Panc1 (cell line): ENCODE results near the gene POU3F1. TPM values are rescaled to one million over a fixed set of nuclear protein-coding genes. Genes with fewer than 3 reads are reported as not detected.

Source experiments
- ATAC-seq: fragments of 200-7000 bp; cut with Tn5 transposase; 2 replicates; pipeline ENCODE4 v1.9.1; 2020; ENCODE audit warnings: mild to moderate bottlenecking, moderate library complexity
- BruUV-seq: library from RNA; stranded (reverse); fragments of 400-500 nt; replicated peaks from 2 replicates; lab custom pipeline; 2021; lab: Mats Ljungman, UMichigan
- CTCF ChIA-PET: fragments of 300-600 bp; sonication (Branson Sonifier 250); formaldehyde crosslinking; loops from one replicate; lab custom pipeline; 2022; ENCODE audit warnings: antibody characterized with exemption; lab: Charles Lee
- POLR2A ChIA-PET: fragments of 300-600 bp; sonication (Branson Sonifier 250); formaldehyde crosslinking; loops from one replicate; lab custom pipeline; 2022; ENCODE audit warnings: antibody characterized with exemption; lab: Charles Lee
- DNase-seq: peaks from one replicate; pipeline ENCODE4 v3.0.0-alpha.2; 2010; ENCODE audit warnings: low read depth, low spot score
- H3K27ac ChIP-seq: 2 replicates; pipeline ENCODE4 v1.5.1; 2011; ENCODE audit warnings: mild to moderate bottlenecking, low read length, inconsistent platforms
- H3K27me3 ChIP-seq: fragments of 200-500 bp; sonication (Bioruptor generic); 2 replicates; pipeline ENCODE4 v1.6.0; 2014; ENCODE audit warnings: low read length, inconsistent platforms; ENCODE audit not compliant: control insufficient read depth, insufficient read depth
- H3K36me3 ChIP-seq: fragments of 200-500 bp; sonication (Bioruptor generic); 2 replicates; pipeline ENCODE4 v1.5.1; 2014; ENCODE audit warnings: inconsistent platforms, mild to moderate bottlenecking, low read length, moderate library complexity; ENCODE audit not compliant: control insufficient read depth, insufficient read depth
- H3K4me1 ChIP-seq: 2 replicates; pipeline ENCODE4 v1.5.1; 2011; ENCODE audit warnings: inconsistent platforms, mild to moderate bottlenecking, low read length, moderate library complexity; ENCODE audit not compliant: control insufficient read depth, insufficient read depth
- H3K4me3 ChIP-seq, 2 experiments: 2 replicates each; pipeline ENCODE4 v1.5.1; 2011 to 2012; ENCODE audit warnings: low read depth in 2 of 2, low read length in 2 of 2, mild to moderate bottlenecking in 2 of 2, inconsistent platforms in 1 of 2, moderate library complexity in 1 of 2
- H3K9me3 ChIP-seq: fragments of 200-500 bp; sonication (Bioruptor generic); 2 replicates; pipeline ENCODE4 v1.5.1; 2014; ENCODE audit warnings: low read depth, mild to moderate bottlenecking, inconsistent platforms, low read length, moderate library complexity; ENCODE audit not compliant: control insufficient read depth, insufficient read depth
- POLR2AphosphoS5 ChIP-seq: IDR thresholded peaks from 2 replicates; pipeline ENCODE4 v1.6.1; 2012; ENCODE audit warnings: mild to moderate bottlenecking, low read depth, low read length, moderate library complexity
- SIN3A ChIP-seq: IDR thresholded peaks from 2 replicates; pipeline ENCODE4 v1.6.1; 2012; ENCODE audit warnings: low read depth, mild to moderate bottlenecking, low read length, moderate library complexity, borderline replicate concordance; ENCODE audit not compliant: insufficient read depth
- TCF7L2 ChIP-seq: IDR thresholded peaks from 2 replicates; pipeline ENCODE4 v1.6.1; 2011; ENCODE audit warnings: mild to moderate bottlenecking, low read depth, low read length, inconsistent platforms
- in situ Hi-C: cut with HindIII; loops from 2 replicates; pipeline ENCODE4 v1.10.0; 2016; ENCODE audit warnings: low sequenced_read_pairs, low pct_unique_long_range_greater_than_20kb
- intact Hi-C: fragments of 100-400 bp; cut with micrococcal nuclease; formaldehyde crosslinking; loops from one replicate; pipeline ENCODE4 v1.10.0; 2022; ENCODE audit not compliant: unreplicated experiment
- total RNA-seq: library from RNA; stranded (reverse); gene quantifications from one replicate; pipeline ENCODE4 v1.2.1, GENCODE V29; 2021; ENCODE audit not compliant: unreplicated experiment
- TF ChIP-seq, protein P1 (sequence below), 2 experiments: IDR thresholded peaks; 2 replicates each; pipeline ENCODE4 v1.6.1; 2011 to 2012; ENCODE audit warnings: low read depth in 2 of 2, control low read depth in 1 of 2, low read length in 1 of 2, mild to moderate bottlenecking in 1 of 2, moderate library complexity in 1 of 2; ENCODE audit not compliant: insufficient read depth in 1 of 2
- TF ChIP-seq, protein P2 (sequence below): fragments of 450-650 bp; IDR thresholded peaks from 2 replicates; pipeline ENCODE4 v1.5.1; 2017; ENCODE audit warnings: mild to moderate bottlenecking

POU3F1 gene
- total RNA-seq, 1 experiment from 2014 or later = 0.08 TPM

DNA sequence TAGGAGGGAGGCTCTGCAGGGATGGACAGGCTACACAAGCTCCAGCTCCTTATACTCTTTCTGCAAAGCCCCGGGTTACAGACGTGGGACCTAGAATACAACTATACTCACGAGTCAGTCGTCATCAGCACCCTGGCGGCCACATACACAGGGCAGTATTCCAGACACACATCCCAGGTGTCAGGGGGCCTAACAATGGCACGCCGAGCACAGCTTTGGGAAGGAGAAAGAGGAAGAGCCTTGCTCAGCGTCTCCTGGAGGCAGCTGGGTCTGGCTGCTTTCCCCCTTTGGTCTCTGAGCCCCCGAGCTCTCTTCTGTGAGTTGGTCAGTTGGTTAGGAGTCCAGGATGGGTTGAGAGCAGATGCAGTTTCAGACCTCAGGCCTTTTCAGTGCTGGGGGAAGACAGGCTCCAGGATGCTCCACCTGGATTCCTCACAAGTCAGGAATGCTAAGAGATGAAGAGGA is 4.5 kb upstream of the POU3F1 start:
- no TSS peak for BruUV-seq
- no peaks in the 10 kb centered on the region for H3K4me1 ChIP-seq
- no peak overlapping the region for H3K27ac ChIP-seq
- no peaks in the 10 kb centered on the region for H3K9me3 ChIP-seq
- DNase-seq (no peak), ATAC-seq (no peak)
- H3K36me3 ChIP-seq = no peaks in the 10 kb centered on the region
- ChIA-PET CTCF (no interaction called here), POLR2A (no interaction called here)
- TF ChIP-seq, protein P1, sequence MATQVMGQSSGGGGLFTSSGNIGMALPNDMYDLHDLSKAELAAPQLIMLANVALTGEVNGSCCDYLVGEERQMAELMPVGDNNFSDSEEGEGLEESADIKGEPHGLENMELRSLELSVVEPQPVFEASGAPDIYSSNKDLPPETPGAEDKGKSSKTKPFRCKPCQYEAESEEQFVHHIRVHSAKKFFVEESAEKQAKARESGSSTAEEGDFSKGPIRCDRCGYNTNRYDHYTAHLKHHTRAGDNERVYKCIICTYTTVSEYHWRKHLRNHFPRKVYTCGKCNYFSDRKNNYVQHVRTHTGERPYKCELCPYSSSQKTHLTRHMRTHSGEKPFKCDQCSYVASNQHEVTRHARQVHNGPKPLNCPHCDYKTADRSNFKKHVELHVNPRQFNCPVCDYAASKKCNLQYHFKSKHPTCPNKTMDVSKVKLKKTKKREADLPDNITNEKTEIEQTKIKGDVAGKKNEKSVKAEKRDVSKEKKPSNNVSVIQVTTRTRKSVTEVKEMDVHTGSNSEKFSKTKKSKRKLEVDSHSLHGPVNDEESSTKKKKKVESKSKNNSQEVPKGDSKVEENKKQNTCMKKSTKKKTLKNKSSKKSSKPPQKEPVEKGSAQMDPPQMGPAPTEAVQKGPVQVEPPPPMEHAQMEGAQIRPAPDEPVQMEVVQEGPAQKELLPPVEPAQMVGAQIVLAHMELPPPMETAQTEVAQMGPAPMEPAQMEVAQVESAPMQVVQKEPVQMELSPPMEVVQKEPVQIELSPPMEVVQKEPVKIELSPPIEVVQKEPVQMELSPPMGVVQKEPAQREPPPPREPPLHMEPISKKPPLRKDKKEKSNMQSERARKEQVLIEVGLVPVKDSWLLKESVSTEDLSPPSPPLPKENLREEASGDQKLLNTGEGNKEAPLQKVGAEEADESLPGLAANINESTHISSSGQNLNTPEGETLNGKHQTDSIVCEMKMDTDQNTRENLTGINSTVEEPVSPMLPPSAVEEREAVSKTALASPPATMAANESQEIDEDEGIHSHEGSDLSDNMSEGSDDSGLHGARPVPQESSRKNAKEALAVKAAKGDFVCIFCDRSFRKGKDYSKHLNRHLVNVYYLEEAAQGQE (IDR thresholded peaks at IDR 0.05; ENCODE audit: insufficient read depth in 1 of 2, low read depth in 2 of 2, low read length in 1 of 2) = no peak
- TF ChIP-seq, protein P2, sequence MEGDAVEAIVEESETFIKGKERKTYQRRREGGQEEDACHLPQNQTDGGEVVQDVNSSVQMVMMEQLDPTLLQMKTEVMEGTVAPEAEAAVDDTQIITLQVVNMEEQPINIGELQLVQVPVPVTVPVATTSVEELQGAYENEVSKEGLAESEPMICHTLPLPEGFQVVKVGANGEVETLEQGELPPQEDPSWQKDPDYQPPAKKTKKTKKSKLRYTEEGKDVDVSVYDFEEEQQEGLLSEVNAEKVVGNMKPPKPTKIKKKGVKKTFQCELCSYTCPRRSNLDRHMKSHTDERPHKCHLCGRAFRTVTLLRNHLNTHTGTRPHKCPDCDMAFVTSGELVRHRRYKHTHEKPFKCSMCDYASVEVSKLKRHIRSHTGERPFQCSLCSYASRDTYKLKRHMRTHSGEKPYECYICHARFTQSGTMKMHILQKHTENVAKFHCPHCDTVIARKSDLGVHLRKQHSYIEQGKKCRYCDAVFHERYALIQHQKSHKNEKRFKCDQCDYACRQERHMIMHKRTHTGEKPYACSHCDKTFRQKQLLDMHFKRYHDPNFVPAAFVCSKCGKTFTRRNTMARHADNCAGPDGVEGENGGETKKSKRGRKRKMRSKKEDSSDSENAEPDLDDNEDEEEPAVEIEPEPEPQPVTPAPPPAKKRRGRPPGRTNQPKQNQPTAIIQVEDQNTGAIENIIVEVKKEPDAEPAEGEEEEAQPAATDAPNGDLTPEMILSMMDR = no peak
- no peak for TF ChIP-seq POLR2AphosphoS5
- no peak for TF ChIP-seq SIN3A
- TF ChIP-seq TCF7L2 = no peak
- no peak overlapping the region for H3K4me3 ChIP-seq
- no peaks in the 10 kb centered on the region for H3K27me3 ChIP-seq
- intact Hi-C loops (no loop called here), in situ Hi-C loops (no loop called here)

DNA sequence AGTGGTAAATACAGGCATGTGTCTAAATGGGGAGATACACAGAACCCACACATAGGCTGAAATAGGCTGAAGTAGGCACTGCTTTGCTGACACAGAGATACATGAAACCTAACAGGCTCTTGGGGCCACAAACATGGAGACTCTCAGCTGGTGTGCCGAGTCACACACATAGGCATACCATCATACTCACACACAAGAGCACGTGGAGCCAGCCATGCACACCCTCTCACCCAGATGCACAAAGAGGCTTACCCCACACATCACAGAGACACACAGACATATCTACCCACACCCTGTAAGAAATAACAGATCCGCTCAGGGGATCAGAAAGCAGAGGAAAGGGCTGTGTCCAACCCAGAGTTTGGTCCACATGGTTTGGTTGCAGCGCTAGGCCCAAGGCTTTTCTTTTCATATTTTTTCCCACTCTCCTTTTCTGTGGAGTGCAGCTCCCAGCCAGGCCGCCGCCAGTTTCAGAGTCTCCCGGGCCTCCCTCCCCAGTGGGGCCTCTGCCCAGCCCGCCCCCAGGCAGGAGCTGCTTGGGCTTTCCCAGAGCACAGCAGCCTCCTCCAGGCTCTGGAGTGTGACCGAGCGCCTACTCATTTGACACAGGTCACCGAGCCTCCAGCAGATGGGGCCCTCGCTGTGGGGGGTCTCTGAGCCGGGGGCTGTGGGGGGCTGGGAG is 3.9 kb upstream of the POU3F1 start:
- H3K36me3 ChIP-seq = no peaks in the 10 kb centered on the region
- intact Hi-C loops (no loop called here), in situ Hi-C loops (no loop called here)
- no peak overlapping the region for H3K27ac ChIP-seq
- ChIA-PET POLR2A (no interaction called here), CTCF (interaction anchor here (0.7 kb wide), 1 partner anchor 25 kb away, joined by 3 read pairs; no protein-coding TSS in a partner anchor)
- no peak overlapping the region for H3K4me3 ChIP-seq
- no peak for DNase-seq
- TF ChIP-seq, protein P2 = no peak
- no peak for TF ChIP-seq SIN3A
- TF ChIP-seq, protein P1 (IDR thresholded peaks at IDR 0.05; ENCODE audit: insufficient read depth in 1 of 2, low read depth in 2 of 2, low read length in 1 of 2) = no peak
- no peak for TF ChIP-seq POLR2AphosphoS5
- TF ChIP-seq TCF7L2 = no peak
- H3K27me3 ChIP-seq = no peaks in the 10 kb centered on the region; the same call in 1 of the 2 replicates
- no TSS peak for BruUV-seq
- no peaks in the 10 kb centered on the region for H3K9me3 ChIP-seq
- no peaks in the 10 kb centered on the region for H3K4me1 ChIP-seq
- no peak for ATAC-seq
